GM03348 (cell line): ENCODE measurements around the gene LRRC41.
"Not testable (repeated sequence)": the region's sequence is repeated elsewhere in the genome, so short reads cannot be mapped to it uniquely, and the experiment has no call there.

Experiments used
- DNase-seq: peaks from one replicate; pipeline ENCODE4 v3.0.0; 2012; ENCODE audit warnings: low spot score

Gene LRRC41

DNA sequence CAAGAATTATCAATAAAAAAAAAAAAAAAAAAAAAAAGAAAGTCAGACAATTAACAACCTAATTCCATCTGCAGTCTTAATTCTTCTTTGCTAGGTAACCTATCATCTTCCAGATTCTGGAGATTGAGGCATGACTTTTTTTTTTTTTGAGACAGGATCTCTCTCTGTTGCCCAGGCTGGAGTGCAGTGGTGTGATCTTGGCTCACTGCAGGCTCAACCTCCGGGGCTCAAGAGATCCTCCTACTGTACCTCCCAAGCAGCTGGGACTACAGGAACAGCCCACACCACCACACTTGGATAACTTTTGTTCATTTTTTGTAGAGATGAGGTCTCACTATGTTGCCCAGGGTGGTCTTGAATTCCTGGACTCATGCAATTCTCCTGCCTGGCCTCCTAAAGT lies 60.5 kb downstream of the LRRC41 start:
- DNase-seq = no peak

DNA sequence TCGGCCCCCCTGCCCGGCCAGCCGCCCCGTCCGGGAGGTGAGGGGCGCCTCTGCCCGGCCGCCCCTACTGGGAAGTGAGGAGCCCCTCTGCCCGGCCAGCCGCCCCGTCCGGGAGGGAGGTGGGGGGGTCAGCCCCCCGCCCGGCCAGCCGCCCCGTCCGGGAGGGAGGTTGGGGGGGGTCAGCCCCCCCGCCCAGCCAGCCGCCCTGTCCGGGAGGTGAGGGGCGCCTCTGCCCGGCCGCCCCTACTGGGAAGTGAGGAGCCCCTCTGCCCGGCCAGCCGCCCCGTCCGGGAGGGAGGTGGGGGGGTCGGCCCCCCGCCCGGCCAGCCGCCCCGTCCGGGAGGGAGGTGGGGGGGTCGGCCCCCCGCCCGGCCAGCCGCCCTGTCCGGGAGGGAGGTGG lies 61.7 kb downstream of the LRRC41 start:
- not testable (repeated sequence) for DNase-seq

DNA sequence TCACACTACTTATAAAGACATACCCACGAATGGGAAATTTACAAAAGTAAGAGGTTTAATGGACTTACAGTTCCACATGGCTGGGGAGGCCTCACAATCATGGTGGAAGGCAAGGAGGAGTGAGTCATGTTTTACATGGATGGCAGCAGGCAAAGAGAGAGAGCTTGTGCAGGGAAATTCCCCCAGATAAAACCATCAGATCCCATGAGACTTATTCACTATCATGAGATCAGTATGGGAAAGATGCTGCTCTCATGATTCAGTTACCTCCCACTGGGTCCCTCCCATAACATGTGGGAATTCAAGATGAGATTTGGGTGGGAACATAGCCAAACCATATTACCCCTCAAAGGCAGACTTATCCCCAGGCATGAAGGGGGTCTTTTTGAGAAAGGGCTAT lies 64.6 kb downstream of the LRRC41 start:
- not testable (repeated sequence) for DNase-seq

DNA sequence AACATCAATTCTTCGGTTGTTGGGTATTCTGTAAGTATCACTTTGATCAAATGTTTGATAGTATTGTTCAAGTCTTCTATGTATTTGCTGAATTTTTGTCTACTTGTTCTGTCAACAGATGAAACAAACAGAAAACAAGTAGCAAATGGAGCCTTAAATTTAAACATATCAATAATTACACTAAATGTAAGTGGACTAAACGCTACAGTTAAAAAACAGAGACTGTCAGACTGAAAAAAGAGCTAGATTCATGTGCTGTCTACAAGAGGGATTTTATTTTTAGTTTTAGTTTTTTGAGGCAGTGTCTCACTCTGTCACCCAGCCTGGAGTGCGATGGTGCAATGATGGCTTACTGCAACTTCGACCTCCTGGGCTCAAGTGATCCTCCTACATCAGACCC lies 66.5 kb downstream of the LRRC41 start:
- no peak for DNase-seq

DNA sequence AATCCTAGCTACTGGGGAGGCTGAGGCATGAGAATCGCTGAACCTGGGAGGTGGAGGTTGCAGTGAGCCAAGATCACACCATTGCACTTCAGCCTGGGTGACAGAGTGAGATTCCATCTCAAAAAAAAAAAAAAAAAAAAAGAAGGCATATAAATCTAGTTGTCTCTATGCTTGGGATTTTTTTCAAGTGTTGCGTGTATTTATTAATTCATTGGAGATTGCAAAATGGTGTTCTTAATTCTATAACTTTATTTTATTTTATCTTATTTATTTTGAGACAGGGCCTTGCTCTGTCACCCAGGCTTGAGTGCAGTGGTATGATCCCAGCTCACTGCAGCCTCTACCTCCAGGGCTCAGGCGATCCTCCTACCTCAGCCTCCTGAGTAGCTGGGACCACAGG lies 72.2 kb downstream of the LRRC41 start:
- not testable (repeated sequence) for DNase-seq
